HepG2 (cell line): Measurements from ENCODE around the gene SMAD7.

Experiments used
- CTCF ChIP-seq: sonication (generic); formaldehyde crosslinking; IDR thresholded peaks from 2 replicates; pipeline ENCODE4 v1.5.0; 2020; ENCODE audit warnings: mild to moderate bottlenecking, missing genetic modification reagents, moderate library complexity
- ZNF18 ChIP-seq: sonication (generic); formaldehyde crosslinking; IDR thresholded peaks from 2 replicates; pipeline ENCODE4 v1.8.0; 2022; ENCODE audit warnings: mild to moderate bottlenecking, missing genetic modification reagents; ENCODE audit not compliant: insufficient replicate concordance

GRCh38 chr18:48956356-48956755 lies 5.6 kb upstream of the SMAD7 start:
- TF ChIP-seq CTCF (CRISPR knock-in tag) = no peak
- no peak for TF ChIP-seq ZNF18 (CRISPR knock-in tag)
